Activated T-cell treated with anti-CD3 and anti-CD28 coated beads, Interleukin-2, amount 50 U/mL, for 24 hours (primary cell): ENCODE measurements around the gene FOXI1.
"Not testable (repeated sequence)": the region's sequence is repeated elsewhere in the genome, so short reads cannot be mapped to it uniquely, and the experiment has no call there.

Experiments used
- DNase-seq: peaks from one replicate; pipeline ENCODE4 v3.0.0-alpha.2; 2020
- H3K27ac Mint-ChIP-seq: 2 replicates; pipeline ENCODE4 v1.8.0; 2020; ENCODE audit warnings: mild to moderate bottlenecking, mixed read lengths
- H3K27me3 Mint-ChIP-seq: 2 replicates; pipeline ENCODE4 v1.8.0; 2020; ENCODE audit warnings: mixed read lengths
- H3K36me3 Mint-ChIP-seq: 2 replicates; pipeline ENCODE4 v1.8.0; 2020; ENCODE audit warnings: low read depth, mixed read lengths
- H3K4me1 Mint-ChIP-seq: 2 replicates; pipeline ENCODE4 v1.8.0; 2020; ENCODE audit warnings: low read depth, mixed read lengths
- H3K4me3 Mint-ChIP-seq: 2 replicates; pipeline ENCODE4 v1.8.0; 2020; ENCODE audit warnings: mild to moderate bottlenecking, moderate library complexity, mixed read lengths
- H3K9me3 Mint-ChIP-seq: 2 replicates; pipeline ENCODE4 v1.8.0; 2020; ENCODE audit warnings: mixed read lengths

The FOXI1 gene

GRCh38 chr5:170078931-170079330 is 26.8 kb upstream of the FOXI1 start:
- peaks cover 14% of the 10 kb centered on the region for H3K4me1 Mint-ChIP-seq
- no peaks in the 10 kb centered on the region for H3K27me3 Mint-ChIP-seq
- H3K9me3 Mint-ChIP-seq: no peaks in the 10 kb centered on the region
- H3K27ac Mint-ChIP-seq: no peak overlapping the region
- H3K4me3 Mint-ChIP-seq: no peak overlapping the region
- H3K36me3 Mint-ChIP-seq: peaks cover 98% of the 10 kb centered on the region
- no peak for DNase-seq

DNA sequence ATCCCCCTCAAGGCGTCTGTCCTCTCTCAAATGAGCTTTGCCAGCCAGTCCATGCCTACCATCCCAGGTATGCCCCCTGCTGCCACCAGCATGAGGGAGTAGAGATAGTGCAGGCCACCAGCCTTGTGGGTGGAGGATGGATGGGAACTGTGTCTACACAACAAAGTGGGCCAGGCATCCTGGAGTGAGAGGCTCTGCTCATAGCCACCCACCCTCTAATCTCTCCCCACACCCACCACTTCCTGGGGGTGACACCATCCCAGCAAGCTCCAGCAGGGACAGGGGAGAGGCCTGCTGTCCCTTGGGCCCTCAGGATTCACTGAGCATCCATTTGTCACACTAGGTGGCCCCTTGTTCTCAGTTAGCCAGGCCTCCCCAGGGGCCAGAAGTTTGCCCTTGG is 25.5 kb upstream of the FOXI1 start:
- H3K36me3 Mint-ChIP-seq: peaks cover 99% of the 10 kb centered on the region
- H3K27me3 Mint-ChIP-seq: no peaks in the 10 kb centered on the region
- DNase-seq: no peak
- no peak overlapping the region for H3K4me3 Mint-ChIP-seq
- peaks cover 14% of the 10 kb centered on the region for H3K4me1 Mint-ChIP-seq
- no peak overlapping the region for H3K27ac Mint-ChIP-seq
- H3K9me3 Mint-ChIP-seq: no peaks in the 10 kb centered on the region

- H3K4me1 Mint-ChIP-seq: peaks cover 14% of the 10 kb centered on the region
- DNase-seq: no peak
- no peak overlapping the region for H3K4me3 Mint-ChIP-seq
- H3K36me3 Mint-ChIP-seq: peaks cover 99% of the 10 kb centered on the region
- no peaks in the 10 kb centered on the region for H3K27me3 Mint-ChIP-seq
- H3K9me3 Mint-ChIP-seq: no peaks in the 10 kb centered on the region
- peak overlapping the region; percentile 22 for H3K27ac Mint-ChIP-seq
These were observed 24.8 kb upstream of the FOXI1 start for GRCh38 chr5:170080786-170081445.

DNA sequence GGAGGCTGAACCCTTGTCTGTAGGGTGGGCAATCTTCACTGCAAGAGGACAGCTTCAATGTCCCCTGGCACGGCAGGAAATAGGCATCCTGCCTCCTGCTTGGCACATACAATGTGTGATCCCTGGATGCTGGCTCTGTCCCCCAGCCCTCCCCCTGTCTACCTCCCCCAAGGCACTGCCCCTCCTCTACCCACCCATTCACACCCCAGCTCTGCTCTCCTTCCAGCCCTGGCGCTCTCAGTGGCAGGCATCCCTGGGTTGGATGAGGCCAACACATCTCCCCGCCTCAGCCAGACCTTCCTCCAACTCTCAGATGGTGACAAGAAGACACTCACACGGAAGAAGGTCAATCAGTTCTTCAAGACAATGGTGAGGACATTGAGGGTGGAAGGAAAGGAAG is 24.1 kb upstream of the FOXI1 start:
- H3K27me3 Mint-ChIP-seq: no peaks in the 10 kb centered on the region
- peaks cover 9% of the 10 kb centered on the region for H3K4me1 Mint-ChIP-seq
- H3K4me3 Mint-ChIP-seq: no peak overlapping the region
- peaks cover 96% of the 10 kb centered on the region for H3K36me3 Mint-ChIP-seq
- DNase-seq: no peak
- H3K9me3 Mint-ChIP-seq: no peaks in the 10 kb centered on the region
- H3K27ac Mint-ChIP-seq: no peak overlapping the region

DNA sequence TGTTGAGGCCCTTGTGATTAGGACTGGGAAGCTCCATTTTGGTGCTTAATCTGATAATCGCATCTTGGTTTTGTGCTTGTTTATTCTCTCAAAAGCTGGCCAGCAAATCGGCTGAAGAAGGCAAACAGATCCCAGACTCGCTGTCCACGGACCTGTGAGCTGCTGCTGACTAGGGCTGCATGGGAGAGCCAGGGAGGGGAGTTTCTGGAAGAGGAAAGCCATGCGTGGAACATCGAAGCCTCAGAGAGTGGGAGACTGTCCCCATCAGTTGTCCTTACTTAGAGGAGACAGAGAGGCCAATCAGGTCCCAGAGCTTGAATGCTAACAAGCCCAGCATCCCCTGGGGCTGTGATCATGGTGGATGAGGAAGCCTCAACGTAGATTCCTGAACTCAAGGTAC is 23.0 kb upstream of the FOXI1 start:
- peaks cover 94% of the 10 kb centered on the region for H3K36me3 Mint-ChIP-seq
- H3K4me1 Mint-ChIP-seq: peaks cover 5% of the 10 kb centered on the region
- no peak overlapping the region for H3K4me3 Mint-ChIP-seq
- H3K27ac Mint-ChIP-seq: no peak overlapping the region
- H3K27me3 Mint-ChIP-seq: no peaks in the 10 kb centered on the region
- DNase-seq: no peak
- H3K9me3 Mint-ChIP-seq: no peaks in the 10 kb centered on the region

GRCh38 chr5:170087168-170087817 is 18.4 kb upstream of the FOXI1 start:
- Mint-ChIP-seq H3K4me1 (no peaks in the 10 kb centered on the region), H3K4me3 (no peak overlapping the region), H3K9me3 (no peaks in the 10 kb centered on the region), H3K27ac (no peak overlapping the region), H3K27me3 (no peaks in the 10 kb centered on the region), H3K36me3 (peaks cover 50% of the 10 kb centered on the region)
- no peak for DNase-seq

DNA sequence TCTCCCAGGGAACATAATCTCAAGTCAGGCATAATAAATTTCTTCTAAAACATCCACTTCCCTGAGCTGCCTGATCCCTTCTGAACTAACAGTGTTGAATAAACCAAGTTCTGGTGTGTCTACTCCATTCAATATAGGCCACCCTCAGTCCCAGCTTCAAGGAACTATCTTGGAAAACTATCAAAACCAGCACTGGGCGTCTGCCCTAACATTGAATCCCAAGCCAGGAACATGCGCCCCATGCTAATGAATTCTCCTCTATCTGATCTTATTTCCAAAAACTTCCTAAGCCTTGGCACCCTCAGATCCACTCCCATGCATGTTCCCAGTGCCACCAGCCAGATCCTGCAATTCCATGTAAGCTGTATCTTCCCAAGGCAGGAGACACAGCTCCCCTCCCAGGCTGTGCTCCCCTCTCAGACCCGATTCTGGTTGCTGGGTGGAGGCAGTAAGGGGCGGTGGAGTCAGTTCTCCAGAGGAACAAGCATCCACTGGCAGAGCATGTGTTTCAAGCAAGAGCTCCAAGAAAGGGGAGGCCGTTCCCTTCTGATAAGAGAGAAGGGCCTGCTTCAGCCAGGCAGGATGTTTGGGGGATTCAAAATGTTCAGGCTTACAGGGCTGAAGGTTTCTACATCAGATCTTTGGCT is 13.1 kb upstream of the FOXI1 start:
- no peak overlapping the region for H3K4me3 Mint-ChIP-seq
- no peaks in the 10 kb centered on the region for H3K27me3 Mint-ChIP-seq
- no peaks in the 10 kb centered on the region for H3K9me3 Mint-ChIP-seq

DNA sequence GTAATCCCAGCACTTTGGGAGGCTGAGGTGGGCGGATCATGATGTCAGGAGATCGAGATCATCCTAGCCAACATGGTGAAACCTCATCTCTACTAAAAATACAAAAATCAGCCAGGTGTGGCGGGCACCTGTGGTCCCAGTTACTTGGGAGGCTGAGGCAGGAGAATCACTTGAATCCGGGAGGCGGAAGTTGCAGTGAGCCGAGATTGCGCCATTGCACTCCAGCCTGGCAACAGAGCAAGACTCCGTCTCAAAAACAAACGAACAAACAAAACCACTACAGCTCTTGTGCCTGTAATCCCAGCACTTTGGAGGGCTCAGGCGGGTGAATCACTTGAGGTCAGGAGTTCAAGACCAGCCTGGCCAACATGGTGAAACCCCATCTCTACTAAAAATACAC is 11.4 kb upstream of the FOXI1 start:
- H3K9me3 Mint-ChIP-seq, H3K27ac Mint-ChIP-seq, H3K27me3 Mint-ChIP-seq: not testable (repeated sequence)

More for the DNA sequence above, 13.1 kb upstream of the FOXI1 start:
- H3K4me1 Mint-ChIP-seq: peaks cover 5% of the 10 kb centered on the region
- peaks cover 4% of the 10 kb centered on the region for H3K36me3 Mint-ChIP-seq
- no peak overlapping the region for H3K27ac Mint-ChIP-seq
- DNase-seq: no peak

GRCh38 chr5:170095646-170096045 is 10.1 kb upstream of the FOXI1 start:
- Mint-ChIP-seq H3K27me3 (no peaks in the 10 kb centered on the region), H3K9me3 (no peaks in the 10 kb centered on the region)

More for the DNA sequence above, 11.4 kb upstream of the FOXI1 start:
- DNase-seq, H3K36me3 Mint-ChIP-seq, H3K4me3 Mint-ChIP-seq, H3K4me1 Mint-ChIP-seq: not testable (repeated sequence)

DNA sequence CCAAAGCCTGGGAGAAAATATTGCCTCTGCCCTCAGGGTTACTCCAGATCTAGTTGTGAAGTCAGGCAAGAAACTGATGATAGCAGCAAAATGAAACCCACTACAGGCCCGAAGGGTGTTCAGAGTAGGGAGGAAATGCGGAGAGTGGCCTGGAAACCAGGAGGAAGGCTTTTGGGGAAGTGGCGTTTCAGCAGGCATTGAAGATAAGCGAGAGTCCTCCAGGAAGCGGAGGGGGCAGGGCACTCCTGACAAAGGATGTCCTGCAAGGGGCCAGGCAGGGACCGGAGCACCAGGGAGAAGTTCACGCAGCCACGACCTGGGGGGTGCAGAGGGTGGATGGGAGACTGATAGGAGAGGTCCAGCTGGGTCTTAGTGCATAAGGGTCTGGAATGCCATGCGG is 7.8 kb upstream of the FOXI1 start:
- H3K4me3 Mint-ChIP-seq: no peak overlapping the region
- no peaks in the 10 kb centered on the region for H3K9me3 Mint-ChIP-seq
- no peaks in the 10 kb centered on the region for H3K36me3 Mint-ChIP-seq
- no peak for DNase-seq
- no peak overlapping the region for H3K27ac Mint-ChIP-seq
- H3K4me1 Mint-ChIP-seq: peaks cover 6% of the 10 kb centered on the region
- H3K27me3 Mint-ChIP-seq: no peaks in the 10 kb centered on the region

More at GRCh38 chr5:170095646-170096045, 10.1 kb upstream of the FOXI1 start:
- Mint-ChIP-seq H3K4me3 (no peak overlapping the region), H3K36me3 (no peaks in the 10 kb centered on the region), H3K4me1 (peaks cover 6% of the 10 kb centered on the region), H3K27ac (no peak overlapping the region)
- no peak for DNase-seq

DNA sequence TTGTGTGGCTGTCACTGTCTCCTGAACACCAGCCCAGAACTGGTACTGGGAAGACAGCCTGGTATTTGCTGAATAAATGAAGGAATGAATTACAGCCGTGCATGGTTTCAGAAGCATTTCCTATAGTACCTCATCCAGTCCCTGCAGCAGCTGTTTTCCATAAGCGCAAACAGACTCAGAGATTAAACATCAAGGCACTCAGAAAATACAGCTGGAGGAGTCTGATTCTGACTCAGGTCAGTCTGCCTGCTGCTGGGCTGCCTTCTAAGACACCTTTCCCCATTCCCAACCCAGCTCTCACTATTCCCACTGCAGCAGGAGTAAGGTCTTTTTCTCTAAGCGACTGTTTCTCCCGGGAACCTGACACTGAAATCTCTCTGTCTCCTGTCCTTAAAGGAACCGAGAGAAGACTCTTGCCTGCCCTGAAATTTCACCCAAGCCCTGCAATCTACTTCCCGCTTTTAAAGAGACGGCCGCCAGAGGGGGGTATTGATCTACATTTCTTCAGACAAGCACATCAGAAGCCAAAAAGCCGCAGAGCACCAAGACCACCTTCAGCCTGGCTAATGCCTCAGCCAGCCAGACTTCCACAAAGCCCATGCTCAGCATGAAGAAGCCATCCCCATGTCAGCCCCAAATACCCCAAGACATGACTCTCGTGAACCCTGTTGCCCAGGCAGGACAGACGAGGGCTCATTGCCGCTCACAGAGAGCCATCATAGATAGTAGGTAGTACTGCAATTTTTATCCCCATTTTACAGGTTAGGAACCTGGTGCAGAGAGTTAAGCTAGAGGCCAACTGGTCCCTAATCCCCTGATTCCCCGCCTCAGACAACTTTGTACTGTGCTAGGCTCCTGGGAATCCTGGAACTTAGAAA is 5.4 kb upstream of the FOXI1 start:
- peak; percentile 74 for DNase-seq
- no peaks in the 10 kb centered on the region for H3K9me3 Mint-ChIP-seq
- peaks cover 7% of the 10 kb centered on the region for H3K27me3 Mint-ChIP-seq
- no peak overlapping the region for H3K4me3 Mint-ChIP-seq
- H3K4me1 Mint-ChIP-seq: peaks cover 1% of the 10 kb centered on the region
- no peak overlapping the region for H3K27ac Mint-ChIP-seq
- no peaks in the 10 kb centered on the region for H3K36me3 Mint-ChIP-seq

- no peak overlapping the region for H3K27ac Mint-ChIP-seq
- H3K9me3 Mint-ChIP-seq: no peaks in the 10 kb centered on the region
- H3K27me3 Mint-ChIP-seq: peaks cover 15% of the 10 kb centered on the region
- H3K36me3 Mint-ChIP-seq: no peaks in the 10 kb centered on the region
- peaks cover 1% of the 10 kb centered on the region for H3K4me1 Mint-ChIP-seq
- DNase-seq: no peak
- no peak overlapping the region for H3K4me3 Mint-ChIP-seq
These were observed 2.2 kb upstream of the FOXI1 start for GRCh38 chr5:170103447-170103846.

- H3K27ac Mint-ChIP-seq: no peak overlapping the region
- H3K4me1 Mint-ChIP-seq: peaks cover 1% of the 10 kb centered on the region
- no peaks in the 10 kb centered on the region for H3K36me3 Mint-ChIP-seq
- H3K9me3 Mint-ChIP-seq: no peaks in the 10 kb centered on the region
- DNase-seq: no peak
- H3K27me3 Mint-ChIP-seq: peaks cover 15% of the 10 kb centered on the region
- H3K4me3 Mint-ChIP-seq: no peak overlapping the region
These were observed 1.4 kb upstream of the FOXI1 start for GRCh38 chr5:170104299-170104698.

- Mint-ChIP-seq H3K4me3 (no peak overlapping the region), H3K27ac (no peak overlapping the region), H3K9me3 (no peaks in the 10 kb centered on the region), H3K36me3 (no peaks in the 10 kb centered on the region), H3K27me3 (peaks cover 15% of the 10 kb centered on the region), H3K4me1 (peaks cover 1% of the 10 kb centered on the region)
- no peak for DNase-seq
These were observed 987 bp upstream of the FOXI1 start for GRCh38 chr5:170104710-170105109.
